Measurements from ENCODE around the gene CMIP.
A peak's percentile ranks its signal among the peaks of the same experiment; 100 is the strongest.

CMIP gene

DNA sequence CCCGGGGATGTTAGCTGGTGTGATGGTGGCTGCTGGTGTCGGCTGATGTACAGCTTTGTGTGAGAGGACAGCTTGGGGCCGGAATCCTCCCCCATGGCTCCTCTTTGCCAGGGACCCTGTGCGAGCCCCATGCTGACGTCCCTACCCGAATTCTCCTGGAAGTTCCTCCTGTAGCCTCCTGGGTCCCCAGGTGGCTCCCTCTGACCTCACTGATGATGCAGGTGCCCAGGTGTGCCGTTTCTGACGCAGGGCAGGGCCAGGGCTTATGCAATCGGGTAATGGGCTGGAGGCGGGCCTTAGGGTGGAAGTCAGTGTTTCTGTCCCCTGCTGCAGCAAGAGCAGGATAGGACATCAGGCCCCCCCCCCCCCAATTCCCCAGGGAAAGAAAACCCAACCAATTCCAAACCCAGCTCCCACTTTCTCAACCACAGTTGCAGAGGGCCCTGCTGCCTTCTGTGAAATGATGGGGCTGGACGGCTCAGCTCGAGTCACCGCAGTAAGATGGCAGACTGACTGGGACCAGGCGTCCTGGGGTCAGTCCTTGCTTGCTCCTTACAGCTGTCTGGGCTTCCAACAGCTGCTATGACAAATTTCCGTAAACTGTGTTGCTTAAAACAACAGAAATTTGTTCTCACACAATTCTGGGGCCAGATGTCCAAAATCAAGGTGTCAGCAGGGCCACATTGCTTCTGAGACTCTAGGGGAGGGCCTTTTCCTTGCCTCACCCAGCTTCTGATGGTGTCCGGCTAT lies 195.5 kb downstream of the CMIP start:
- DNase-seq (ENCODE audit: low read depth) = no peak

DNA sequence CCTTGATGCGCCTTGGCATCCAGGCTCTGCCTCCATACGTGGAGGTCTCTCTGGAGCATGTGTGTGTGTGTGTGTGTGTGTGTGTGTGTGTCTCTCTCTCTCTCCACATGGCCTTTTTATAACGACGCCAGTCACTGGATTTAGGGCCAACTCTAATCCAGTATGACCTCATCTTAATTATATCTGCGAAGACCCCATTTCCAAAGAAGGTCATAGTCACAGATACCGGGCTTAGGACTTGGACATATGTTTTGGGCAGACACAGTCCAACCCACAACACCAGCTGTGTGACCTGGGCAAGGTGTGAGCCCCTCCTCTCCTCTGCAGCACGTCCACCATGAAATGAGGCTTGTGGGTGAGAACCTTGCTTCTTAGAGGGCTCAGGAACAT lies 196.1 kb downstream of the CMIP start:
- DNase-seq (ENCODE audit: low read depth) = no peak

DNA sequence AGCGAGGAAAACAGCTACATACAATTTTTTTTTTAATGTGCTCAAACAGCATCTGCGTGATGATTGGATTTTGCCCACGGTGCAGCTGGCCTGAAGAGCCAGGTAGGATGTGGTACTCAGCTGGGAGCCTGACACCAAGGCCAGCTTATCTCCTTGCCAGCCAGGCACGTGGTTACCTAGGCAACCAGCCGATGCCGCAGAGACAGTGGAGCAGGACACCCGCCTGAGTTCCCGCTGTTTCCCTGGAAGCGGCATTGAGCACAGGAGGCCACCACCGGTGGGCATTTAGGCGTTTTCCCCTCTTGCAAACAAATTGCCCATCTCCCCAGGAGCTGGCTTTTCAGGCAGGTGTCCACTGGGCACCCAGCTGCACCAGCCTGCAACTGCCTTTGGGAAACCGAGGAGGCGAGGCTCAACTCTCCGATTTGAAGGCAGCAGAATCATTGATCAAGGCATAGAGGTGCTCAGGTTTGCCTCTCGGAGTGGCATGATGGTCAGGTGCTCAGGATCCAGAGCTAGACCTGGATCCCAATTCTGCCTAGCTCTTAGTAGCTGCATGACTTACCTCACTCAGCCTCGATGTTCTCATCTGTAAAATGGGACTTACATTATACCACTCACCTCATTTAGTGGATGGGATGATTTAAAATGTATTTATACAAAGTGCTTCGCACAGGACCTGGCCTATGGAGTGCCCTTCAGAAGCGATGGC lies 196.9 kb downstream of the CMIP start:
- DNase-seq (ENCODE audit: low read depth) = no peak

DNA sequence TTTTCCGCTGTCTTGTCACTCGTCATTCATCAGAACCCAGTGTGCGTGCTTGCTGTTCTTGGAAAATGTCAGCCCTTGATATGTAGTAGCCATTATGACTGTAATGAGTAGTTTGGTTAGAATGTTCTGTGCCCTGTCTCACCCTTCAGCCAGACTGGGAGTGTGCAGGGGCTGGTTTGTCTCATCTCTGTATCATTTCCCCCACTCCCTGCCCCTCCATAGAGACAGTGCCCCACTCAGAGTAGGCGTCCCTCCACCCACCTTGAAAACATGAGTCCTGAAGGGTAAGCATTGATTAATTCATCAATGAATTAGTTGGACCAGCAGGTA lies 197.5 kb downstream of the CMIP start:
- no peak for DNase-seq (ENCODE audit: low read depth)

DNA sequence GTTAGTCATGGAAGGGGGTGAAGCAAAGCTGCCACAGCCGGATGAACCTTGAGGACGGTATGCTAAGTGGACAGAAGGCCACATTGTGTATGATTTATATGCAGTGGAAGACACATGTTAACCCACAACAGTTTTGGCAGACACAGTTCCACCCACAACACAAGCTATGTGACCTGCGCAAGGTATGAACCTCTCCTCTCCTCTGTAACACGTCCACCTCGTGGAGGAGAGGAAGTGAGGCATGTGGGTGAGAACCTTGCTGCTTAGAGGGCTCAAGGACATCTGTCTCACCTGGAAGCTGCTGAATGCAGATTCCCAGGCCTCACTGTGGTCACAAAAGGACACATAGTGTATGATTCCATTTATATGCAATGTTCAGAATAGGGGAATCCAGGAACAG lies 198.3 kb downstream of the CMIP start:
- no peak for DNase-seq (ENCODE audit: low read depth)

DNA sequence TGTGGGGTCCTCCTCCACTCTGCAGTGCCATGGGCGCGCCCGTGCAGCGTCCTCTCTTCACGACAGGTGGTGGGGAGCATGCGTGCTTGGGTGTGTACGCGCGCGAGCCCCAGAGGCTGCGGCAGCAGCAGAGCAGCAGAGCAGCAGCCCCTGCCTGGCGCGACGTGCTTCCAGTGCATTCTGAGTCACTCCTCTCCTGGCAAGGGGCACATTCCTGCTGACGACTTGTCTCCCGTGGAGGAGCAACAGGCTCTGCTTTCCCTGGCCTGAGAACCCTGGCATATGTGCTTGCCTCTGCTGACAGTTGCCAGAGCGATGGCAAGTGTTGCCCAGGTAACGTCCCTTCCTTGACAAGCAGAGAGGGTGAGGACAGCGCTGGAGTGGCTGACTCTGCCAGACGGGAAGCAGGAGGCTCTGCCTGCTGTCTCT lies 200.7 kb downstream of the CMIP start:
- peak; percentile 90 for DNase-seq (ENCODE audit: low read depth)

DNA sequence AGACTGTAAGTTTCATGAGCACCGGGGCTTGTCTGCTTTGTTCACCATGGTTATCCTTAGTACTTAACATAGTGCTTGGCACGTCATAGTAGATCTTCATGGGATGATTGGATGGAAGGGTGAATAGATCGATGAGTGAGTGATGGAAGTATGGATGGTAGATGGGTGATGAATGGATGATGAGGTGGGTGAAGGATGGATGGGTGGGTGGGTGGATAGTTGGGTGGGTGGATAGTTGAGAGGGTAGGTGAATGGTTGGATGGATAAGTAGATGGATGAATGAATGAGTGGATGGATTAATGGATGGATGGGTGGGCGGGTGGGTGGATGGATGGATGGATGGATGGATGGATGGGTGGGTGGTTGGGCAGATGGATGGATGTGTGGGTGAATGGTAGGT lies 201.3 kb downstream of the CMIP start:
- DNase-seq (ENCODE audit: low read depth) = no peak

DNA sequence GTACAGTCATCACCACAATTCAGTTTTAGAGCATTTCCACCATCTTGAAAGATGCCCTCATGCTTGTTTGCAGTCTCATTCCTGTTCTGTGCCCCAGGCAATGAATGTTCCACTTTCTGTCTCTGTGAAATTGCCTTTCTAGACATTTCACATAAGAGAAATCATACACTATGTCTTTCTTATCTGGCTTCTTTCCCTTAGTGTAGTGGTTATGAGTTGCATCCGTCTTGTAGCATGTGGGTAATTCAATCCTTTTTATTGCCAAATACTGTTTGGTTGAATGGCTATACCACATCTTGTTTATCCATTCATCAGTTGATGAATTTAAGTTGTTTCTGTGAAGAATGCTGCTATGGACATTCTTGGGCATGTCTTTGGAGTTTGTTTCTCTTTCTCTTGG lies 202.0 kb downstream of the CMIP start:
- peak; percentile 57 for DNase-seq (ENCODE audit: low read depth)

DNA sequence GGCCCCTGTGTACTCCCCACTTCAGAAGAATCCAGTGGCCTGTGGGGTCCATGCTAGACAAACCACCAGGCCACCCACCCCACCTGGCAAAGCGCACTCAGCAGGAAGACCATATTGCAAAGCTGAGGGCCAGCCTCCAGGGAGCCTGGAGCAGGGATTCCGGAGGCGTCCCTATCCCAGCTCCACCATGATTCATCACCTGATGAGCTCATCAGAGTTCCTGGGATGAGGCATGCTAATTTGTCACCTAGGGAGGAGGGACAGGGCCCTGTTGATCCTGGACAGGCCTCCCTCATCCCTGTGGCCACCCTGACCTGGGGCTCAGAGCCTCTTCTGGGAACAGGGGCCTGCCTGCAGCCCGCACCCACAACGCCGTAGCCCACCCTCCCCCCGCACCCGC lies 202.9 kb downstream of the CMIP start:
- peak; percentile 93 for DNase-seq (ENCODE audit: low read depth)

DNA sequence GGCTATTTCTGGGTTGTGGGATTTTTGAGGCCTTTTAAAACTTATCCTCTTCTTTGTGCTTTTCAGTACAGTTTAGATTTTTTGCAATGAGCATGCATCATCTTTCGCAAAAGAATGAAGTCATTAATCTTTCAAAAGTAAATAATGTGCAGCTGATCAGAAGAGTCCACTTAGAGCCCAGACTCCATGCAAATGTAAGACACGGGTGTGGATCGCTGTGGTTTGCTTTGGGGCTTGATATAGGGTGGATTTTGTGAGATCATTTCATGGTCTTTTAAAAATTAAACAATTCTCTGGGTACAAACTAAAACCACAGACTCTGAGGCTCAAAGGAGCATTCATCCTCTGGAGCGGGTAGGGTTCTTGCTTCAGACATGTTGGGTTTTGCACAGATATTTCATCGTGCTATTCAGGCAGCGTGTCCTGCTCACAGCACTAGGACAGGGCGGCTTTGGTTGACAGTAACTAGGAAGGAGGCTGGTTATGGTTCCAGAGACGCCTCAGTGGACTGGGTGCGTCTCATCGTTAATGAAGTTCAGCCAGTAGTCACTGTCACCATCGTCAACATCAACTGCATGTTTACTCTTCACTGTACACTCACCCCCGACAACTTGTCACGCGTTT lies 205.1 kb downstream of the CMIP start:
- DNase-seq (ENCODE audit: low read depth) = no peak

DNA sequence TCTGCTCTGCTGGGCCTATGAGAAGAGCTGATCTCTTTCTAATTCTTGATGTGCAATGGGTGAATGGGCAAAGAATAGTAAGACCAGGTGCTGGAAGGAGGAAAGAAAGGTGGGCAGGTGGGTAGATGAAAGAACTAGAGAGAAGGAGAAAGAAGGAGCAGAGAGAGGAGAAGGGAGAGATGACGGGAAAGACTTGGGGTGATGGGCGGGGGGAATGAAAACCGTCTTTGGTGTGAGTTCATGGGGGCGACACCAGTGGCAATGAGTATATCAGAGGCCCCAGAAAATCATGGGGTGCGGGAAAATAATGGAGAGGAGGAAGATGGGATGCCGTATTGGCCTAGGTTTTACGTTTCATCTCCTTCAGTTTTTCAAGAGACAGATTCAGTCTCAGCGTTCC lies 205.7 kb downstream of the CMIP start:
- DNase-seq (ENCODE audit: low read depth) = no peak

DNA sequence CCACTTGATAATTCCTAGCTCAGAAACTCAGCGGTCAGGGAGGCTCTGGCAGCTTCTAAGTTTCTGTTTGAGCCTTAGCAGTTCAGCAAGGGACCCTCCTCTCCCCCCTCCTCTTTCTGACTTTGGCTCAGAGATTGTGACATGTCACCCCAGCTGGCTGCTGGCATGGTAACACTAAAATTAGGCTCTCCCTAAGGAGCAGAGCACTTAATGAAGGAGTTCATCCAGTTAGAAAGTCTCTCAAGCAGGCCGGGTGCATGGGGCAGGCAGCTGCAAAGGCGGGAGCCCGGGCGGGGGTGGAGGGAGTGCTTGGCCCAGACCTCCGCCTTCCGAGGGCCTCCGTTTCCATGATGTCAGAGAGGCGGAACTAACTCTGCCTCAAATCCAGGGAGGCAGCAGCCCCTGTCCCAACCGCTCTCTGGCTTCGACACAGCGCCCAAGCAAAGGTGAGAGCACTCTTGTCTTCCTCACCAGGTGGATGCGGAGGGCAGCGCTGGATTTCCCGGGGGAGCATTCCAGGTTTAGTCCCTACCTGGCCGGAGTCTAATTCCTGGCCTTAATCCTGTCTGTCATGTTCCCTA lies 206.5 kb downstream of the CMIP start:
- DNase-seq (ENCODE audit: low read depth) = no peak

DNA sequence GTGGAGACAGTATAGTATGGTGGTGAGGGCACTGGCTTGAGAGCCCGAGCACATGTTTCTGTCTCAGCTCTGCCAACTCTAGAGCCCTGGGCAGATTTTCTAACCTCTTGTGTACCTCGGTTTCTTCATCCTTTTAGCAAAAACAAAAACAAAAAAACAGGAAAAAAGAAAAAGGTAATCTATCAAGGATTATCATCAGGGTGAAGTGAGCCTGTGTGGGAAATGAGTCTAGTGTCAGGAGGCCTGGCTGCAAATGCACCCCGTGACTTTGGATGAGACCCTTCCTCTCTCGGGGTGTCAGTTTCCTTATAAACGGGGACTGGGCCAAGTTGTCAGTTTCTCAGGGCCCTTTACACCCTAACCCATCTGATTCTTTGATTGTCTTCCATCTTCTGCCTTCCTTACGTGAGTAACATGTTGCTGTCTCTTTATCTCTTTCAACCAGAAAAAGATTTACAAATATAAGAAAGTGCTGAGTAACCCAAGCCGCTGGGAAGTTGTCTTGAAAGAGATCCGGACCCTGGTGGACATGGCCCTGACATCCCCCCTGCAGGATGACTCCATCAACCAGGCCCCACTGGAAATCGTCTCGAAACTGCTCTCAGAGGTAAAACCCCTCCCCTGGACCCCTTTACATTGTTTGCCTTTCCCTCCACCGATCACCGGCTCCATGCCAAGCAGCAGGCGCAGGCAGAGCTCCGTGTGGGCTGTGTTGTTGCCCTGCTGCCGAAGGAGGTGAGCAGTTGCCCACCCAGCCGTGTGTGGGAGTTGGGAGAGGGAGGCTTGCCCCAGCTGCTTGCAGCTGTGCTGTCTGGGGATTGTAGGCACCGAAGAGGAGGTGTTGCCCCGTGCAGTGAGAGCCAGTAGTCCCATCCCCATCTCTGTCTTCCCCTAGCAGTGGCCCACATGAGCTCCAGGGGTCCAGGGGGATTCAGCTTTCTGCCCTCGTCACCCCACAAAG lies 207.4 kb downstream of the CMIP start:
- DNase-seq (ENCODE audit: low read depth) = no peak

DNA sequence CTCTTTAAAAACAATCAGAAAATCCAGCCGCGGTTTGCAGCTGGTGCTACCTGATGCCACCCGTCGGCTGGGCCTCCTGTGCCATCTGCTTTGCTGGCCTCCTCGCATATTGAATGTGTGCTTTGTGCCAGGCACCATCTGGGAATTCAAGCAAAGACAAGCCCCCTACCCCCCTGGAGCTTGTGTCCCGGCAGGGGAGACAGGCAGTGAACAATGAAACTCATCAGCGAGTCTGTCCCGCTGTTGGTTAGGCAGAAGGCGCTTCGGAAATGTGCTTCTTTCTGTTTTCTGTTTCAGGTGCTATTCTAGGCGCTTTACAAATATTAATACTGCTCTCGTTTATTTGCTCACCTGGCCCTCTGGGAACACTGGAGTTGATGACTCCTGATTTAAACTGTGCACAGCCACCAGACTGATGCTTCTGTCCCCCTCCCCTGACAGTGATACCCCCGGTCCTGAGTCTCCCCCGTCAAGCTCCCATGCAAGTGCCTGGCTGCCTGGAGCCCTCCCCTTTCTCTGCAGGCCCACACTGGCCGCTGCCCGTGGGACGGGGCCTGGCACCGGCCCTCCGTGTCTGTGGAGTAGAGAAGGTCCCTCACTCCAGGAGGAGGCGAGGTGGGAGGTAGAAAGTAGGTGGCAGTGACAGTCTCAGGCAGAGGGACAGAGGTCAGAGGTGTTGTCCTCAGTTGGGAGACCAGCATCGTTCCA lies 208.3 kb downstream of the CMIP start:
- DNase-seq (ENCODE audit: low read depth) = no peak

DNA sequence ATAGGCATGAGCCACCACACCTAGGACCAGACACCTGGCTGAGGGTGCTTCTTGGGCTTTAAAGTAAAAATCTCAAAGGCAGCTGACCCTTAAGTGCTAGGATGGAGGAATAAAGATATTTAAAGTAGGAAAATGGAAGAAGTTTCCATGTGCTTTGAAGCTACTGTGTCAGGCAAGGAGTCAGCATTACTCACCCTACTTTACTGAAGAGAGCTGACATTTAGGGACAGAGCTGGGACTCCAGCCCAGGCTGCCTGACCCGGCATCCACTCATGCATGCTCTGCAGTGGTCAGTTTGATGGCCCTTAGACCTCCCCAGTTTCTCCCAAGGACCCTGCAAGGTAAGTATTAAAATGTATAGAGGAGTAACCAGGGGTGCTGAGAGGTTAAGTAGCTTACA lies 209.7 kb downstream of the CMIP start:
- DNase-seq (ENCODE audit: low read depth) = peak; percentile 31

DNA sequence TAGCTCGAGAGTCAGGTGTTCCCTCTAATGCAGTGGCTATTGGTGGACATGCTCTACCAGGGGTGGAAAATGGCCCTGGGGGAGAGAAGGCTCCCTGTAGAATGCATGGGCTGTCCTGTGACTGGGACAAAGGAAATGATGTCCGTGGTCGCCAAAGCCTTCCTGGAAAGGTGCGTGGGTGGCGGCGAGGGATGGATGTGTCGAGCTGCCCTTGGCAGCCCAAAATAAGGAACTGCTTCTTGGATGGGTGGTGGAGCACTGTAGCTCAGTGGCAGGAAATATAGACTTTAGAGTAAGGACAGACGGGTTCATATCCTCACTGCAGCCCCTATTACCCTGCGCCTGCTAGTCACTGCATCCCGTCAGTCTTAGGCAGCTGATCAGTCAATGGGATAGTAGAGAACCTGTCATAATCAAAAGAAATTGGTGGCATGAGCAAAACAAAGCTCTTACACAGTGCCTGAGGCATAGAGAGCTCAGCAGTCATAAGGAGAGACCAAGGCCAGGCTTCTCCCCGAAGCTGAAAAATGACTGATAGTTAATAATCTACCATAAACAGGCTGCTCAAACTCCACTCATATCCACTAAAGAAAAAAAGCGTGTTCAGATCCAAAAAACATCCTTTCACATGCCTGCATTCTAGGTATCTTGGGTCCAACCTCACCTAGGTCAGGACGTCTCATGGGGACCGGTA lies 211.0 kb downstream of the CMIP start:
- DNase-seq (ENCODE audit: low read depth) = no peak

DNA sequence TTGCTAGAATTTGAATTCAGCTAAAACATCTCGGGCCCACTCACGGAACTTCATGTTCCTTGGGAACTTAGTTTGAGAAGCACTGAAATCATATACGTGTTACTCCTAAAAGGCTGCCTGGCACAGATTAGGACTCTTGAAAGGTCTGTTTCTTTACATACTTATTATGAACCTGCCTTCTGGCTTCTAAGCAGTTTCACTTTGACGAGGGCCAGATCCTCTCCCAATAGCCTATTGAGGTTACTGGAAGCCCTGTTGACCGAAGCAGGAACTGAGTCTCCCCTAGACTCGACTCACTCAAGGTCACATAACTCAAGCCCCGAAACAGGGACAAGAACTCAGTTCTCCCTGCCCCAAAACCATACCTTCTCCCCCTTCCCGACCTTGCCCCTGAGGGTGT lies 212.6 kb downstream of the CMIP start:
- no peak for DNase-seq (ENCODE audit: low read depth)

DNA sequence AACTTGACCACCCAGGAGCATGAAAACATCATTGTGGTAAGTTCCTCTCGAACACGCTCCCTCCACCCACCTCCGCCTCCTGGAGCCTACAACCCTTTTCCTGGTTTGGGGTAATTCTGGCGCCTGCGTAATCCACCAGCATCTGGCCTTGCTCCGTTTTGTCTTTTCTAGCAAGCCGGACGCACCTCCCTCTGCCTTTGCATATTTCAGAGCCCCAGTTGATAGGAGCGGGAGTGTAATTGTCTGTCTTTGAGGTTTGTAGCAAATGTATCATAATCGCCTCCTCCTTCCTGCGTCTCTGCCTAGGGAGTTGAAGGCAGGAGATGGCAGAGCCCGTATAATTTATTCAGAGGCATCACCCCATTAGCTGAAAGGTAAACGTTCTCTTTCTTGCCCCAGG lies 213.2 kb downstream of the CMIP start:
- DNase-seq (ENCODE audit: low read depth) = no peak

DNA sequence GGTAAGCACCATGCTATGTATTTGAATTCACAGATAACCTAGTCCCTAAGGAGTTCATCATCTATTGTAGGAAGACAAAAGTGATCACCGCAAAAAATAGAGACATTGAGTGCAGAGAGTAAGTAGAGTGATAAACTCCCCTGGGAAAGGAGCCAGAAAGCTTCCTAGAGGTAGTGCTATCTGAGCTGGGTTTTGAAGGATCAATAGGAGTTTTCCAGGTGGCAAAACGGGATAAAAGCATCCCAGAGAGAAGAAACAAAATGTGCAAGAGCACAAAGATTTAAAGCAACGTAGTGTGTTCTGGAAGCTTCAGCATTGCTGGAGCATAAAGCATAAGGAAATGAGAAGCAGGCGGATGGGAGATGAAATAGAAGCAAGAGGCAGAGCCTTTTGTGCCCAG lies 213.8 kb downstream of the CMIP start:
- no peak for DNase-seq (ENCODE audit: low read depth)

DNA sequence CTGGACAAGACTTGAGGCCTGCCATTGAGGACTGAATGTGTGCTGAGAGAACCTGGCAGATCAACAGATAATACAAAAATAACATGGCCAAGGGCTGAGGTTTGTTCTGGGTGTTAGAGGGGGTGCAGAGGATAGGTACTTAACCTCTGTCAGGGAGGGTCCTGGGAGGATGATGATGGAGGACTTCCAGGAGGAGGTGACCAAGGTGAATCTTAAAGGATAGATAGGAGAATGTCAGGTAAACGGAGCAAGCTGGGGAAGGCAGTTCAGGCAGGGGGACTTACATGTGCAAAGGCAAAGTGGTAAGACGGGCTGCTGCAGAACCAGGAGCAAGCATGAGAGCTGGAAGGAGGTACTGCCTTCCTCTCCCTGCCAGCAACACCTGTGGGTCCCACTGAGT lies 214.6 kb downstream of the CMIP start:
- no peak for DNase-seq (ENCODE audit: low read depth)

DNA sequence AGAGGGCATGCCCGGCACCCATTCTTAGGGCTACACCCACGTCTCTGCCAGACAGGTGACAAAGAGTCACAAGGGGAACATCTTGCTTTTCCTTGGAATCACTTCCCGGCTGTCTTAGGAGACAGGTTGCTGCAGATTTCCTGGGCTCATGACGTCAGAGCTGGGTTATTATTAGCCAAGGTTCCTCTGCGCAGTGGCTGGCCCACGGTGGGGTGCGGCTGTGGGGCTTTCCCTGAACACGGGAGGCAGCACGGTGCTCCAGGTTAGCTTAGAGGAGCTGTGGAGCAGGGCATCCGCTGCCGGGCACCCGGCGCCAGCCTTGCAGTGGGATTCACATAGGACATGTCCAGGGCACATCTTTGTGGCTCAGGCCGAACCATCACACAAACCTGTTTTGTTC lies 216.5 kb downstream of the CMIP start:
- DNase-seq (ENCODE audit: low read depth) = no peak

Data from ELR (cell line).